GM21447 (cell line): ENCODE data around the gene SHC3.

Source experiments
- ATAC-seq: cut with Tn5 transposase; IDR thresholded peaks from one replicate; pipeline ENCODE4 v1.9.1; 2021; ENCODE audit not compliant: unreplicated experiment

The SHC3 gene

GRCh38 chr9:89058906-89059305, 119.7 kb downstream of the SHC3 start:
- ATAC-seq, result no peak

- no peak for ATAC-seq
Measured at GRCh38 chr9:89054865-89055495, 123.6 kb downstream of the SHC3 start.

GRCh38 chr9:89053301-89053700, 125.3 kb downstream of the SHC3 start:
- no peak for ATAC-seq

GRCh38 chr9:89052470-89053097, 126.0 kb downstream of the SHC3 start:
- no peak for ATAC-seq

GRCh38 chr9:89051421-89052025, 127.1 kb downstream of the SHC3 start:
- no peak for ATAC-seq

- ATAC-seq, result no peak
Measured at GRCh38 chr9:89049646-89050045, 129.0 kb downstream of the SHC3 start.

- no peak for ATAC-seq
Measured at GRCh38 chr9:89048616-89049015, 130.0 kb downstream of the SHC3 start.

GRCh38 chr9:89047667-89048066, 131.0 kb downstream of the SHC3 start:
- no peak for ATAC-seq

- ATAC-seq, result no peak
Measured at GRCh38 chr9:89046832-89047231, 131.8 kb downstream of the SHC3 start.

- no peak for ATAC-seq
Measured at GRCh38 chr9:89044881-89045280, 133.7 kb downstream of the SHC3 start.

GRCh38 chr9:89044104-89044503, 134.5 kb downstream of the SHC3 start:
- no peak for ATAC-seq

- no peak for ATAC-seq
Measured at GRCh38 chr9:89042984-89043383, 135.6 kb downstream of the SHC3 start.

GRCh38 chr9:89039664-89040063, 139.0 kb downstream of the SHC3 start:
- no peak for ATAC-seq

- no peak for ATAC-seq
Measured at GRCh38 chr9:89039104-89039465, 139.5 kb downstream of the SHC3 start.

GRCh38 chr9:89038382-89039103, 140.1 kb downstream of the SHC3 start:
- no peak for ATAC-seq

GRCh38 chr9:89037891-89038290, 140.7 kb downstream of the SHC3 start:
- ATAC-seq, result no peak

GRCh38 chr9:89037346-89037745, 141.3 kb downstream of the SHC3 start:
- ATAC-seq, result no peak

GRCh38 chr9:89036891-89037290, 141.7 kb downstream of the SHC3 start:
- no peak for ATAC-seq

GRCh38 chr9:89036383-89036782, 142.2 kb downstream of the SHC3 start:
- no peak for ATAC-seq

- ATAC-seq, result no peak
Measured at GRCh38 chr9:89032661-89033060, 146.0 kb downstream of the SHC3 start.

- no peak for ATAC-seq
Measured at GRCh38 chr9:89032173-89032572, 146.4 kb downstream of the SHC3 start.

GRCh38 chr9:89029788-89030187, 148.8 kb downstream of the SHC3 start:
- no peak for ATAC-seq
